ENCODE results near the gene NCKAP5.
"Not testable (repeated sequence)": the region's sequence is repeated elsewhere in the genome, so short reads cannot be mapped to it uniquely, and the experiment has no call there.

NCKAP5 gene

DNA sequence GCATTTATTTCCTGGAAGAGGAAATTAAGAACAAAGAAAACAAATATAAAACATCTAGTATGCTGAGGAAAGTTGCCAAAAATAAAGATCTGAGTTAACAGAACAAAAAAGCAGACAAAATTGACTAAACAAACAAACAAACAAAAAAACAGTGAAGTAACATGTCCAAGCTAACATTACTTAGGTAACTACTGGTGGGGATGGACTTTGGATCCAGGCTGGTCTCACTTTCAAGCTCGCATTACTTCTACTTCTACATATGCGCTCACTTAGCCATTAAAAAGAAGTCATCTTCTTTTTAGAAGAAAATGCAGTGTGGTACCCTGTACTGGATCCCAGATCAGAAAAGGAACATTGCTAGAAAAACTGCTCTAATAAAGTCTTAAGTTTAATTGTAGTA lies 358.9 kb downstream of the NCKAP5 start:
- POLR2A ChIA-PET: no interaction called here
- CTCF ChIA-PET: no interaction called here
- TF ChIP-seq FOXK2 (IDR thresholded peaks at IDR 0.05) (no peak), TARDBP (IDR thresholded peaks at IDR 0.05) (no peak)
- no peak for DNase-seq (ENCODE audit: extremely low spot score)

DNA sequence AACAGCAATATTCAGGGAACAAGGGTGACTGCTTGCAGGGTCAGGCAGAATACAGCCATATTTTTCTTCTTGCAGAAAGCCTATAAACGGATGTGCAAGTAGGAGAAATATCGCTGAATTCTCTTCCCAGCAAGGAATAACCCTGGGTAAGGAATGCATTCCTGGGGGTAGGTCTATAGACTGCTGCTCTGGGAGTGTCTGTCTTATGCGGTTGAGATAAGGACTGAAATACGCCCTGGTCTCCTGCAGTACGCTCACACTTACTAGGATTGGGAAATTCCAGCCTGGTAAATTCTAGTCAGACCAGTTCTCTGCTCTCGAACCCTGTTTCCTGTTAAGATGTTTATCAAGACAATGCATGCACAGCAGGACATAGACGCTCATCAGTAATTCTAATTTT lies 361.6 kb downstream of the NCKAP5 start:
- CTCF ChIA-PET; DNase-seq (ENCODE audit: extremely low spot score); POLR2A ChIA-PET: not testable (repeated sequence)

DNA sequence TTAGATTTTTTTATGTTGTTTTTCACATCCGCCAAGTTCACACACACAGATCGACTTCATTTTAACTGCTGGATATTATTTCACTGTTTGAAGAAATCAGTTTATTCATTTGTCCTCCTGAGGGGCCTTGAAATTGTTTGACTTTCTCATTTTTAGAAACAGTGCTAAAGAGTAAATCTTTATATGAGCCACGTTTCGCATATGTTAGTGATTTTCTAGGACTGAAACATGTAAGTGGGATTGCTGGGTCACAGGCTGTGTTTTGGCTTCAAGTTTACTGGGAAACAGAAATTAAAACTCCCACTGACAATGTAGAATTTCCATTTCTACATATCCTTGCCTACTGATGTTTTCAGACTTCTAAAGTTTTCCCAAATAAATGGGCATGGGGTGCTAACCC lies 363.8 kb downstream of the NCKAP5 start:
- DNase-seq (ENCODE audit: extremely low spot score): no peak
- POLR2A ChIA-PET: no interaction called here
- CTCF ChIA-PET: no interaction called here
- TF ChIP-seq ZNF384 (IDR thresholded peaks at IDR 0.05): no peak
- TF ChIP-seq SUZ12 (IDR thresholded peaks at IDR 0.05): no peak
- TF ChIP-seq, protein P1, sequence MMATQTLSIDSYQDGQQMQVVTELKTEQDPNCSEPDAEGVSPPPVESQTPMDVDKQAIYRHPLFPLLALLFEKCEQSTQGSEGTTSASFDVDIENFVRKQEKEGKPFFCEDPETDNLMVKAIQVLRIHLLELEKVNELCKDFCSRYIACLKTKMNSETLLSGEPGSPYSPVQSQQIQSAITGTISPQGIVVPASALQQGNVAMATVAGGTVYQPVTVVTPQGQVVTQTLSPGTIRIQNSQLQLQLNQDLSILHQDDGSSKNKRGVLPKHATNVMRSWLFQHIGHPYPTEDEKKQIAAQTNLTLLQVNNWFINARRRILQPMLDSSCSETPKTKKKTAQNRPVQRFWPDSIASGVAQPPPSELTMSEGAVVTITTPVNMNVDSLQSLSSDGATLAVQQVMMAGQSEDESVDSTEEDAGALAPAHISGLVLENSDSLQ (IDR thresholded peaks at IDR 0.05): no peak
- TF ChIP-seq LEF1 (IDR thresholded peaks at IDR 0.05; ENCODE audit: borderline replicate concordance): no peak
- no peak for TF ChIP-seq NFRKB (IDR thresholded peaks at IDR 0.05)
- TF ChIP-seq HDGF (IDR thresholded peaks at IDR 0.05; ENCODE audit: borderline replicate concordance): no peak
- TF ChIP-seq TARDBP (IDR thresholded peaks at IDR 0.05): no peak

DNA sequence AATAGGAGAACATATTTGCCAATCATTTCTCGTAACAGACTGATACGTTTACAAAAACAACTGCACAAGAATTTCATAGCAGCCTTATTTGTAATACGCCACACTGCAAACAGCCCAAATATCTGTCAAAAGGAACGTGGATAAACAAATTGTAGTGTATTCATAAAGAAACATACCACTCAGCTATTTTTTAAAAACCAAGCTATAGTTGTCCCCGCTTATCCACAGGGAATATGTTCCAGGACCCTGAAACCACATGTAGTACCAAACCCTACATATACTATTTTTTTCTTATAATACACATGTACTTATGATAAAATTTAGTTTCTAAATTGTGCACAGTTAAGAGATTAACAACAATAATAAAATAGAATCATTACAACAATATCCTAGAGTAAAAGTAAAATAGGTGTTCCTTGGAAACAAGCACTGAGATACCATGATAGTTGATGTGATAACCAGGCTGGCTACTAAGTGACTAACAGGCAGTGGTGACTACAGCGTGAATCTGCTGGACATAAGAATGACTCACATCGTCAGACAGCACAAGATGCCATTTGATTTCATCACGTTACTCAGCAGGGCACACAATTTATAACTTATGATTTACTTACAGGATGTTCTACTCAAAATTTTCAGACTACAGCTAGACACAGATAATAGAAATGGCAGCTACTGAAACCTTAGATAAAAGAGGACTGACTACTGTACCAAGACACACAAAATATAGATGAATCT lies 367.4 kb downstream of the NCKAP5 start:
- ChIA-PET CTCF (no interaction called here), POLR2A (no interaction called here)
- DNase-seq (ENCODE audit: extremely low spot score): no peak
- TF ChIP-seq, protein P1 (IDR thresholded peaks at IDR 0.05): no peak
- no peak for TF ChIP-seq L3MBTL2 (conservative IDR thresholded peaks at IDR 0.05)
- TF ChIP-seq FOXK2 (IDR thresholded peaks at IDR 0.05): no peak
- no peak for TF ChIP-seq SUZ12 (IDR thresholded peaks at IDR 0.05)
- no peak for TF ChIP-seq FOXM1 (IDR thresholded peaks at IDR 0.05; ENCODE audit: borderline replicate concordance)
- TF ChIP-seq ELF4 (IDR thresholded peaks at IDR 0.05): no peak
- no peak for TF ChIP-seq TARDBP (IDR thresholded peaks at IDR 0.05)
- TF ChIP-seq FOXA1 (IDR thresholded peaks at IDR 0.05): no peak
- no peak for TF ChIP-seq CTBP1 (IDR thresholded peaks at IDR 0.05; ENCODE audit: borderline replicate concordance)
- no peak for TF ChIP-seq BHLHE40 (IDR thresholded peaks at IDR 0.05; ENCODE audit: borderline replicate concordance)
- no peak for TF ChIP-seq HDGF (IDR thresholded peaks at IDR 0.05; ENCODE audit: borderline replicate concordance)

GRCh38 chr2:133198678-133199077 lies 369.6 kb downstream of the NCKAP5 start:
- POLR2A ChIA-PET: no interaction called here

GRCh38 chr2:133197156-133197555 lies 371.1 kb downstream of the NCKAP5 start:
- no peak for TF ChIP-seq FOXA1 (IDR thresholded peaks at IDR 0.05)
- no peak for TF ChIP-seq L3MBTL2 (conservative IDR thresholded peaks at IDR 0.05)
- no peak for TF ChIP-seq FOXK2 (IDR thresholded peaks at IDR 0.05)
- no peak for TF ChIP-seq HDGF (IDR thresholded peaks at IDR 0.05; ENCODE audit: borderline replicate concordance)
- TF ChIP-seq ZNF384 (IDR thresholded peaks at IDR 0.05): no peak
- no peak for TF ChIP-seq TARDBP (IDR thresholded peaks at IDR 0.05)
- TF ChIP-seq ELF4 (IDR thresholded peaks at IDR 0.05): no peak
- TF ChIP-seq FOXM1 (IDR thresholded peaks at IDR 0.05; ENCODE audit: borderline replicate concordance): no peak
- no peak for TF ChIP-seq SP1 (IDR thresholded peaks at IDR 0.05)
- no peak for TF ChIP-seq SUZ12 (IDR thresholded peaks at IDR 0.05)
- TF ChIP-seq BHLHE40 (IDR thresholded peaks at IDR 0.05; ENCODE audit: borderline replicate concordance): no peak
- TF ChIP-seq CTBP1 (IDR thresholded peaks at IDR 0.05; ENCODE audit: borderline replicate concordance): no peak
- TF ChIP-seq, protein P1 (IDR thresholded peaks at IDR 0.05): no peak
- TF ChIP-seq LEF1 (IDR thresholded peaks at IDR 0.05; ENCODE audit: borderline replicate concordance): no peak
- no peak for TF ChIP-seq NFRKB (IDR thresholded peaks at IDR 0.05)
- TF ChIP-seq ARNT (IDR thresholded peaks at IDR 0.05): no peak
- DNase-seq (ENCODE audit: extremely low spot score): no peak
- CTCF ChIA-PET: interaction anchor here (0.6 kb wide), 1 partner anchor 11 kb away, joined by 3 read pairs; no protein-coding TSS in a partner anchor
- POLR2A ChIA-PET: no interaction called here

More at GRCh38 chr2:133198678-133199077, 369.6 kb downstream of the NCKAP5 start:
- DNase-seq (ENCODE audit: extremely low spot score): no peak
- TF ChIP-seq LEF1 (IDR thresholded peaks at IDR 0.05; ENCODE audit: borderline replicate concordance) (no peak), BHLHE40 (IDR thresholded peaks at IDR 0.05; ENCODE audit: borderline replicate concordance) (no peak), ARNT (IDR thresholded peaks at IDR 0.05) (no peak), TARDBP (IDR thresholded peaks at IDR 0.05) (no peak), NFRKB (IDR thresholded peaks at IDR 0.05) (no peak), SUZ12 (IDR thresholded peaks at IDR 0.05) (no peak), ELF4 (IDR thresholded peaks at IDR 0.05) (no peak), FOXK2 (IDR thresholded peaks at IDR 0.05) (no peak), SP1 (IDR thresholded peaks at IDR 0.05) (no peak), ZNF384 (IDR thresholded peaks at IDR 0.05) (no peak), CTBP1 (IDR thresholded peaks at IDR 0.05; ENCODE audit: borderline replicate concordance) (no peak), FOXA1 (IDR thresholded peaks at IDR 0.05) (no peak), FOXM1 (IDR thresholded peaks at IDR 0.05; ENCODE audit: borderline replicate concordance) (no peak), HDGF (IDR thresholded peaks at IDR 0.05; ENCODE audit: borderline replicate concordance) (no peak), L3MBTL2 (conservative IDR thresholded peaks at IDR 0.05) (no peak)
- TF ChIP-seq, protein P1 (IDR thresholded peaks at IDR 0.05): no peak
- CTCF ChIA-PET: no interaction called here

Data from HEK293T (cell line).